Measurements from ENCODE around the gene PSMD1. TPM values are rescaled to one million over a fixed set of nuclear protein-coding genes. Genes with fewer than 3 reads are reported as not detected.

The PSMD1 gene
- total RNA-seq, 4 donors from 2014 or later: 47.3 to 55.2 (median 52.3) TPM

DNA sequence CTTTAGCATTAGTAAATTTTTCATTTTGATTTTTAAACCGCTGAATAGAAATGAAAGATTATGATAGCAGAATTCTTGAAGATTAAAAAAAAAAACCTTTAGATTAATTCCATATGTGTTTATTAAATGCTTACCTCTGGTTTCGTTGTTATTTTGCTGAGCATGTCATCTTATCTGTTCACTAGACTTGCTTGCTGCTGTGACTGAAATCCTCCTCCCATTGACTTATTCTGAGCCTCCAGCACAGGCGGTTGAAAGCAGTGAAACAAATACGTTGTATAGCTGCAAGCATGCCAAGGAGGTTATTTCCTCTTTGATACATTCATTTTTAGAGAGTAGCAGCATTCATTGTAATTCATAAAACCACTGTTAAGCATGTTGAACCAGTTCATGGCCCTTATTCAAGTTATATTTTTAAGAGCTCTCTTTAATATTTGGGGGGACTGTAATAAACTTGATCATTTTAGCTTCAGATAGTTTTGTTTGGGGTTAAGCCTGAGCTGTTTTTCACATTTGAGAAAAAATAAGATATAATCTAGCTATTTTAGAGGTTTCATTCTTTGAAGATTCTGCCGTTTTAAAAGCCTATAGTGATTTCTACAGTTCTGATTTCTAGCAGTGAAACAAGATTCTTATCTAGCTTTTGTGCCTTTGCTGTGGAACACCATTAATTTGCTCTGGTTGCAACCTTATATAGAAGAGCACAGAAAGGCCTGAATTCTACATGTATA lies 68.3 kb downstream of the PSMD1 start, which contains the start of gene HTR2B:
TSS of gene HTR2B (minus strand) at position 205 of the 731 bp plus-strand sequence. CDS start 1,278 bp downstream, outside the sequence.
- peak within 1 kb of the TSS in 3 of 4 donors; percentile 53 to 69 (median 54) for H3K27ac ChIP-seq (replicated peaks in 1 of 4)
- WGBS: 43% methylated on average over 5 of the region's 5 CpGs
- H3K9me3 ChIP-seq: no peaks in the 10 kb centered on the region
- H3K4me1 ChIP-seq: peaks cover 19 to 33% (median 28%) of the 10 kb centered on the region in 4 donors
- no peaks in the 10 kb centered on the region for H3K36me3 ChIP-seq
- no peak for DNase-seq (ENCODE audit: extremely low spot score)
- H3K27me3 ChIP-seq: no peaks in the 10 kb centered on the region
- TF ChIP-seq POLR2A (IDR thresholded peaks at IDR 0.05; ENCODE audit: low read depth) (no peak), POLR2AphosphoS5 (IDR thresholded peaks at IDR 0.05) (peak; percentile 28 to 30), EP300 (IDR thresholded peaks at IDR 0.05) (no peak)
- intact Hi-C loops (cut with DNase I): no loop called here
- H3K4me3 ChIP-seq: peak within 1 kb of the TSS; percentile 28 to 42 (median 42)

DNA sequence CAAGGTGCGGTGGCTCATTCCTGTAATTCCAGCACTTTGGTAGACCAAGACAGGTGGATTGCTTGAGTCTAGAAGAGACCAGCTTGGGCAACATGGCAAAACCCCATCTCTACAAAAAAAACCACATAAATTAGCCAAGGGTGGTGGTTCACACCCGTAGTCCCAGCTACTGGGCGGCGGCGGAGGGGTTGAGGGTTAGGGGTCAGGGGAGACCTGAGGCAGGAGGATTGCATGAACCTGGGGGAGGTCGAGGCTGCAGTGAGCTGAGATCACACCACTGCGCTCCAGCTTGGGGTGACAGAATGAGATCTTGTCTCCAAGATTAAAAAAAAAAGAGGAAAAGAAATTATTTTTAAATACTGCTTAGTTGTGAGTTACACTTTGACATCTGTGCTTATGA lies 69.5 kb downstream of the PSMD1 start:
- Histone ChIP-seq H3K27ac (replicated peaks in 1 of 4) (no peak overlapping the region), H3K27me3 (no peaks in the 10 kb centered on the region), H3K36me3 (no peaks in the 10 kb centered on the region), H3K4me1 (peaks cover 19 to 41% (median 28%) of the 10 kb centered on the region in 4 donors), H3K4me3 (no peak overlapping the region), H3K9me3 (no peaks in the 10 kb centered on the region)
- WGBS: 96% methylated on average over 7 of the region's 7 CpGs
- TF ChIP-seq, protein P1, sequence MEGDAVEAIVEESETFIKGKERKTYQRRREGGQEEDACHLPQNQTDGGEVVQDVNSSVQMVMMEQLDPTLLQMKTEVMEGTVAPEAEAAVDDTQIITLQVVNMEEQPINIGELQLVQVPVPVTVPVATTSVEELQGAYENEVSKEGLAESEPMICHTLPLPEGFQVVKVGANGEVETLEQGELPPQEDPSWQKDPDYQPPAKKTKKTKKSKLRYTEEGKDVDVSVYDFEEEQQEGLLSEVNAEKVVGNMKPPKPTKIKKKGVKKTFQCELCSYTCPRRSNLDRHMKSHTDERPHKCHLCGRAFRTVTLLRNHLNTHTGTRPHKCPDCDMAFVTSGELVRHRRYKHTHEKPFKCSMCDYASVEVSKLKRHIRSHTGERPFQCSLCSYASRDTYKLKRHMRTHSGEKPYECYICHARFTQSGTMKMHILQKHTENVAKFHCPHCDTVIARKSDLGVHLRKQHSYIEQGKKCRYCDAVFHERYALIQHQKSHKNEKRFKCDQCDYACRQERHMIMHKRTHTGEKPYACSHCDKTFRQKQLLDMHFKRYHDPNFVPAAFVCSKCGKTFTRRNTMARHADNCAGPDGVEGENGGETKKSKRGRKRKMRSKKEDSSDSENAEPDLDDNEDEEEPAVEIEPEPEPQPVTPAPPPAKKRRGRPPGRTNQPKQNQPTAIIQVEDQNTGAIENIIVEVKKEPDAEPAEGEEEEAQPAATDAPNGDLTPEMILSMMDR (IDR thresholded peaks at IDR 0.05): no peak
- TF ChIP-seq POLR2AphosphoS5 (IDR thresholded peaks at IDR 0.05): no peak
- TF ChIP-seq EP300 (IDR thresholded peaks at IDR 0.05): no peak
- no peak for TF ChIP-seq POLR2A (IDR thresholded peaks at IDR 0.05; ENCODE audit: low read depth)
- intact Hi-C loops (cut with DNase I): no loop called here
- DNase-seq (ENCODE audit: extremely low spot score): no peak

DNA sequence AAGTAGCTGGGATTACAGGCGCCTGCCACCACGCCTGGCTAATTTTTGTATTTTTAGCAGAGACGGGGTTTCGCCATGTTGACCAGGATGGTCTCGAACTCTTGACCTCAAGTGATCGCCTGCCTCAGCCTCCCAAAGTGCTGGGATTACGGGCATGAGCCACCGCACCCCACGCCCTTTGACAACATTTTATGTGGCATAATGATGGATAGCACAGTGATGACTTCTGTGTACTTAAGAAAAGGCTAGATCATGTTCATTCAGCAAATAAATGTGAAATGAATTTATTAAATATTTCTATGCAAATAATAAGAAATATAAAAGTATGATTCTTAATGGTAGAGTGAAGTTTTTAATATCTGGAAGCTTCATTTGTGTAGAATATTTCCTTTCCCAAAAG lies 70.8 kb downstream of the PSMD1 start:
- intact Hi-C loops (cut with DNase I): no loop called here
- Histone ChIP-seq H3K9me3 (no peaks in the 10 kb centered on the region), H3K27me3 (no peaks in the 10 kb centered on the region), H3K4me1 (peaks cover 19 to 50% (median 28%) of the 10 kb centered on the region in 4 donors), H3K4me3 (no peak overlapping the region), H3K36me3 (no peaks in the 10 kb centered on the region), H3K27ac (replicated peaks in 1 of 4) (no peak overlapping the region)
- DNase-seq (ENCODE audit: extremely low spot score): no peak
- WGBS: 99% methylated on average over 9 of the region's 9 CpGs
- TF ChIP-seq, protein P1 (IDR thresholded peaks at IDR 0.05): no peak
- no peak for TF ChIP-seq POLR2AphosphoS5 (IDR thresholded peaks at IDR 0.05)
- no peak for TF ChIP-seq POLR2A (IDR thresholded peaks at IDR 0.05; ENCODE audit: low read depth)
- TF ChIP-seq EP300 (IDR thresholded peaks at IDR 0.05): no peak

DNA sequence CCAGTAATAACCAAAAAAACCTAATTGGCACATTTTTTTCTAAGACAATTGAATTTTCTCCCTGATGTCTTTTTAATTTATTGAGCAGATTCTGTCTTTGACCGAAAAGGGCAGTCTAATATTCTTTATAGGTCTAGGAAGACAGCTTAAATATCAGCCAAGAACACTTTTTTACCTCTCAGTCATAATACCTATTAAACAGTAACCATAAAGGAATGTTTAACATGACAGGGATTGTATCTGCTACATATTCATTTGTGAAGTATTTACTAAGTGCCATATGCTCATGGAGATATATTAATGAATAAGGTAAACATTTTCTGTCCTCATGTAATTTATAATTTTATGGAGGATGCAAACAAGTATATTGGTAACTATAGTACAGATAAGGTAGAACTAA lies 71.3 kb downstream of the PSMD1 start:
- TF ChIP-seq POLR2AphosphoS5 (IDR thresholded peaks at IDR 0.05) (no peak), EP300 (IDR thresholded peaks at IDR 0.05) (no peak), POLR2A (IDR thresholded peaks at IDR 0.05; ENCODE audit: low read depth) (no peak)
- TF ChIP-seq, protein P1 (IDR thresholded peaks at IDR 0.05): no peak
- intact Hi-C loops (cut with DNase I): no loop called here
- no peaks in the 10 kb centered on the region for H3K9me3 ChIP-seq
- DNase-seq (ENCODE audit: extremely low spot score): no peak
- no peaks in the 10 kb centered on the region for H3K36me3 ChIP-seq
- H3K27me3 ChIP-seq: no peaks in the 10 kb centered on the region
- H3K4me1 ChIP-seq: peaks cover 19 to 50% (median 28%) of the 10 kb centered on the region in 4 donors
- 68% methylated on average over 1 of the region's 1 CpG for WGBS
- no peak overlapping the region for H3K4me3 ChIP-seq
- no peak overlapping the region for H3K27ac ChIP-seq (replicated peaks in 1 of 4)

DNA sequence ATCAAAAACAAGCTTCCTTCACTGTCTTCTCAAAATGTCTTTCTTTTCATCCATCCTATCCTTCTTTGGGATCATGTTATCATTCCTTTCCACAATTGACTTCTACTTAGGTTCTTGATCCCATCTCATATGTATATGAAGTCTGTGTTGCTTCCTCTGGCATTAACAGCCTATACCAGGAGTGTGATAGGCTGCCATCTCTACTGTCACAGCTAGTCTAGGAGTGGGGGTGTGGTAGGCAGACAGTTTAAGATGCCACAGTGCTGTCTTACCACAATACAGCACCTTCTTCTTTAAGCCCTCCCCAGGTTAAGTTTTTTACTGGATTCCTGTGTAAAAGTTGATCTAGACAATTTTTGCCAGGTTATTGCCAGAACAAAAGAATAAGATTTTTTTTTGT lies 71.9 kb downstream of the PSMD1 start:
- Histone ChIP-seq H3K36me3 (no peaks in the 10 kb centered on the region), H3K4me1 (peaks cover 15 to 49% (median 24%) of the 10 kb centered on the region in 4 donors), H3K9me3 (no peaks in the 10 kb centered on the region), H3K27me3 (no peaks in the 10 kb centered on the region), H3K27ac (replicated peaks in 1 of 4) (no peak overlapping the region), H3K4me3 (no peak overlapping the region)
- DNase-seq (ENCODE audit: extremely low spot score): no peak
- TF ChIP-seq POLR2AphosphoS5 (IDR thresholded peaks at IDR 0.05) (no peak), EP300 (IDR thresholded peaks at IDR 0.05) (no peak), POLR2A (IDR thresholded peaks at IDR 0.05; ENCODE audit: low read depth) (no peak)
- TF ChIP-seq, protein P1 (IDR thresholded peaks at IDR 0.05): no peak
- intact Hi-C loops (cut with DNase I): no loop called here

All from esophagus muscularis mucosa (tissue), 4 donors.